Kidney epithelial cell (primary cell): ENCODE results near the gene MRPL28. TPM values are rescaled to one million over a fixed set of nuclear protein-coding genes. Genes with fewer than 3 reads are reported as not detected.
"Not testable (repeated sequence)": the region's sequence is repeated elsewhere in the genome, so short reads cannot be mapped to it uniquely, and the experiment has no call there.

ENCODE experiments used
- DNase-seq: peaks from one replicate; pipeline ENCODE4 v3.0.0-alpha.2; 2010; ENCODE audit warnings: low read depth
- H3K27me3 ChIP-seq: 2 replicates; pipeline ENCODE4 v1.6.0; 2011; ENCODE audit warnings: low read length; ENCODE audit not compliant: control insufficient read depth, insufficient read depth
- H3K36me3 ChIP-seq: 2 replicates; pipeline ENCODE4 v1.5.1; 2011; ENCODE audit warnings: low read length; ENCODE audit not compliant: control insufficient read depth, insufficient read depth
- H3K4me3 ChIP-seq: 2 replicates; pipeline ENCODE4 v1.5.1; 2011; ENCODE audit warnings: low read depth, mild to moderate bottlenecking, control low read depth, low read length
- CTCF ChIP-seq: IDR thresholded peaks from 2 replicates; pipeline ENCODE4 v1.5.1; 2011; ENCODE audit warnings: mild to moderate bottlenecking, moderate library complexity, low read length, control low read depth, inconsistent platforms; ENCODE audit not compliant: insufficient read depth, poor library complexity, severe bottlenecking
- total RNA-seq: library from RNA; depleted of rRNA; stranded (reverse); fragments of >200 nt; gene quantifications from 2 replicates; pipeline ENCODE4 v1.2.3, GENCODE V29; 2015

The MRPL28 gene
- total RNA-seq, 1 donor from 2014 or later, result 107 TPM

- no peak for TF ChIP-seq CTCF
- Histone ChIP-seq H3K27me3 (no peaks in the 10 kb centered on the region), H3K4me3 (no peak overlapping the region), H3K36me3 (peaks cover 3% of the 10 kb centered on the region)
- no peak for DNase-seq
Measured at GRCh38 chr16:378821-379182, 8.5 kb upstream of the MRPL28 start.

- H3K27me3 ChIP-seq, H3K4me3 ChIP-seq, H3K36me3 ChIP-seq, DNase-seq: not testable (repeated sequence)
Measured at GRCh38 chr16:378113-378820, 7.9 kb upstream of the MRPL28 start.

GRCh38 chr16:377419-377951 lies 7.1 kb upstream of the MRPL28 start:
- Histone ChIP-seq H3K4me3 (no peak overlapping the region), H3K27me3 (no peaks in the 10 kb centered on the region), H3K36me3 (peaks cover 3% of the 10 kb centered on the region)
- no peak for TF ChIP-seq CTCF
- DNase-seq, result no peak

GRCh38 chr16:376817-377418 lies 6.6 kb upstream of the MRPL28 start:
- Histone ChIP-seq H3K36me3 (peaks cover 3% of the 10 kb centered on the region), H3K4me3 (no peak overlapping the region), H3K27me3 (no peaks in the 10 kb centered on the region)
- no peak for DNase-seq
- no peak for TF ChIP-seq CTCF

GRCh38 chr16:375927-376816 lies 5.8 kb upstream of the MRPL28 start:
- no peak for DNase-seq
- no peak for TF ChIP-seq CTCF
- H3K4me3 ChIP-seq, result no peak overlapping the region
- no peaks in the 10 kb centered on the region for H3K27me3 ChIP-seq
- peaks cover 5% of the 10 kb centered on the region for H3K36me3 ChIP-seq

GRCh38 chr16:375212-375611 lies 4.9 kb upstream of the MRPL28 start:
- no peak for DNase-seq
- Histone ChIP-seq H3K4me3 (no peak overlapping the region), H3K27me3 (no peaks in the 10 kb centered on the region), H3K36me3 (peaks cover 5% of the 10 kb centered on the region)
- TF ChIP-seq CTCF, result no peak
